Ovary (tissue), 3 donors: ENCODE measurements around the gene OR2G2.

ENCODE experiments used
- CTCF ChIP-seq, 3 donors: fragments of 450-650 bp in 2 of 3; fragments of 200-600 bp in 1 of 3; IDR thresholded peaks; one replicate each; pipeline versions ENCODE4 v1.5.1 to v1.8.0; 2016 to 2022; ENCODE audit warnings: antibody characterized with exemption in 3 of 3, mild to moderate bottlenecking in 1 of 3
- EP300 ChIP-seq: sonication (generic); formaldehyde crosslinking; IDR thresholded peaks from one replicate; pipeline ENCODE4 v1.6.1; 2017; ENCODE audit warnings: antibody characterized with exemption
- donor health status: DM: no; HTN: no; CAD: no.

- no peak for TF ChIP-seq CTCF (IDR thresholded peaks at IDR 0.05)
- no peak for TF ChIP-seq EP300
Observed at GRCh38 chr1:247613405-247613804, 25.2 kb downstream of the OR2G2 start.
